ENCODE results near the gene CDH23.

CDH23 gene

GRCh38 chr10:71435571-71436267 is 39.0 kb downstream of the CDH23 start:
- DNase-seq = peak in 2 of 10 donors; percentile 50 to 64
- intact Hi-C loops (cut with DNase I) = no loop called here

GRCh38 chr10:71436268-71437125 is 39.8 kb downstream of the CDH23 start:
- DNase-seq = peak in 1 of 10 donors; percentile 35
- intact Hi-C loops (cut with DNase I) = no loop called here

GRCh38 chr10:71437537-71438092 is 40.9 kb downstream of the CDH23 start:
- DNase-seq = peak in 2 of 10 donors; percentile 47 to 64
- intact Hi-C loops (cut with DNase I) = no loop called here

GRCh38 chr10:71438761-71439160 is 42.0 kb downstream of the CDH23 start:
- intact Hi-C loops (cut with DNase I) = no loop called here

GRCh38 chr10:71439670-71440425 is 43.1 kb downstream of the CDH23 start:
- peak in 2 of 10 donors; percentile 59 to 74 for DNase-seq
- intact Hi-C loops (cut with DNase I) = no loop called here

More at GRCh38 chr10:71438761-71439160, 42.0 kb downstream of the CDH23 start:
- peak in 2 of 10 donors; percentile 32 to 67 for DNase-seq

GRCh38 chr10:71440506-71441035 is 43.9 kb downstream of the CDH23 start:
- peak in 2 of 10 donors; percentile 39 to 82 for DNase-seq
- intact Hi-C loops (cut with DNase I) = no loop called here

- intact Hi-C loops (cut with DNase I) = no loop called here
- no peak for DNase-seq
Measured at GRCh38 chr10:71442000-71442399, 45.3 kb downstream of the CDH23 start.

GRCh38 chr10:71442859-71443570 is 46.3 kb downstream of the CDH23 start:
- peak in 1 of 10 donors; percentile 52 for DNase-seq
- intact Hi-C loops (cut with DNase I) = no loop called here

- intact Hi-C loops (cut with DNase I) = no loop called here
- peak in 1 of 10 donors; percentile 50 for DNase-seq
Measured at GRCh38 chr10:71443676-71444075, 47.0 kb downstream of the CDH23 start.

- intact Hi-C loops (cut with DNase I) = no loop called here
- DNase-seq = peak in 3 of 10 donors; percentile 16 to 56 (median 21)
Measured at GRCh38 chr10:71444284-71445054, 47.7 kb downstream of the CDH23 start.

- intact Hi-C loops (cut with DNase I) = no loop called here
- DNase-seq = no peak
Measured at GRCh38 chr10:71447676-71448075, 51.0 kb downstream of the CDH23 start.

GRCh38 chr10:71448146-71448545 is 51.4 kb downstream of the CDH23 start:
- DNase-seq = no peak

GRCh38 chr10:71449026-71449425 is 52.3 kb downstream of the CDH23 start:
- DNase-seq = no peak
- intact Hi-C loops (cut with DNase I) = no loop called here

More at GRCh38 chr10:71448146-71448545, 51.4 kb downstream of the CDH23 start:
- intact Hi-C loops (cut with DNase I) = no loop called here

GRCh38 chr10:71451754-71452153 is 55.0 kb downstream of the CDH23 start:
- intact Hi-C loops (cut with DNase I) = no loop called here

GRCh38 chr10:71453186-71453585 is 56.5 kb downstream of the CDH23 start:
- intact Hi-C loops (cut with DNase I) = no loop called here

More at GRCh38 chr10:71451754-71452153, 55.0 kb downstream of the CDH23 start:
- no peak for DNase-seq

GRCh38 chr10:71454347-71454746 is 57.6 kb downstream of the CDH23 start:
- intact Hi-C loops (cut with DNase I) = no loop called here
- peak in 1 of 10 donors; percentile 51 for DNase-seq

More at GRCh38 chr10:71453186-71453585, 56.5 kb downstream of the CDH23 start:
- DNase-seq = no peak

- intact Hi-C loops (cut with DNase I) = no loop called here
- no peak for DNase-seq
Measured at GRCh38 chr10:71455035-71455434, 58.3 kb downstream of the CDH23 start.

- no peak for DNase-seq
- intact Hi-C loops (cut with DNase I) = no loop called here
Measured at GRCh38 chr10:71456631-71457030, 59.9 kb downstream of the CDH23 start.

- intact Hi-C loops (cut with DNase I) = no loop called here
- no peak for DNase-seq
Measured at GRCh38 chr10:71457908-71458307, 61.2 kb downstream of the CDH23 start.
